WTC11 (cell line): ENCODE results near the gene NUP88. TPM values are rescaled to one million over a fixed set of nuclear protein-coding genes. Genes with fewer than 3 reads are reported as not detected.
A peak's percentile ranks its signal among the peaks of the same experiment; 100 is the strongest.

ENCODE experiments used
- ATAC-seq: fragments of 200-7000 bp; cut with Tn5 transposase; 2 replicates; pipeline ENCODE4 v1.10.0; 2021; ENCODE audit warnings: mild to moderate bottlenecking, moderate library complexity
- CTCF ChIA-PET: fragments of 300-600 bp; sonication (Branson Sonifier 250); formaldehyde crosslinking; loops from one replicate; lab custom pipeline; 2021; ENCODE audit warnings: antibody characterized with exemption; lab: Charles Lee
- POLR2A ChIA-PET: fragments of 350-600 bp; sonication (Branson Sonifier 250); formaldehyde crosslinking; loops from one replicate; lab custom pipeline; 2021; ENCODE audit warnings: antibody characterized with exemption; lab: Charles Lee
- DNase-seq: peaks from one replicate; pipeline ENCODE4 v3.0.0; 2021; ENCODE audit warnings: low spot score
- H3K27ac Mint-ChIP-seq: 2 replicates; pipeline ENCODE4 v1.8.0; 2021; ENCODE audit warnings: mixed read lengths
- H3K27me3 Mint-ChIP-seq: 2 replicates; pipeline ENCODE4 v1.8.0; 2021; ENCODE audit warnings: low read depth, mild to moderate bottlenecking, moderate library complexity, mixed read lengths
- H3K36me3 Mint-ChIP-seq: 2 replicates; pipeline ENCODE4 v1.8.0; 2021; ENCODE audit warnings: mixed read lengths
- H3K4me1 Mint-ChIP-seq: 2 replicates; pipeline ENCODE4 v1.8.0; 2022; ENCODE audit warnings: mixed read lengths
- H3K4me3 Mint-ChIP-seq: 2 replicates; pipeline ENCODE4 v1.8.0; 2021; ENCODE audit warnings: mild to moderate bottlenecking, moderate library complexity, mixed read lengths
- H3K9me3 Mint-ChIP-seq: 2 replicates; pipeline ENCODE4 v1.8.0; 2021; ENCODE audit warnings: mixed read lengths
- ESRRA ChIP-seq: sonication (generic); formaldehyde crosslinking; IDR thresholded peaks from 2 replicates; pipeline ENCODE4 v1.8.1; 2022; ENCODE audit warnings: mild to moderate bottlenecking, missing genetic modification reagents, borderline replicate concordance
- FOXK1 ChIP-seq: sonication (generic); formaldehyde crosslinking; IDR thresholded peaks from 2 replicates; pipeline ENCODE4 v1.8.0; 2022; ENCODE audit warnings: mild to moderate bottlenecking, moderate library complexity, missing genetic modification reagents
- GTF2I ChIP-seq: fragments of 250-450 bp; sonication (Bioruptor Pico); conservative IDR thresholded peaks from 2 replicates; pipeline ENCODE4 v1.4.0; 2021; ENCODE audit warnings: mild to moderate bottlenecking
- NR2C2 ChIP-seq: sonication (generic); formaldehyde crosslinking; IDR thresholded peaks from 2 replicates; pipeline ENCODE4 v1.8.0; 2022; ENCODE audit warnings: mild to moderate bottlenecking, missing genetic modification reagents
- SMAD4 ChIP-seq: sonication (generic); formaldehyde crosslinking; IDR thresholded peaks from 2 replicates; pipeline ENCODE4 v1.8.0; 2022; ENCODE audit warnings: mild to moderate bottlenecking, missing genetic modification reagents
- TCF7 ChIP-seq: sonication (generic); formaldehyde crosslinking; IDR thresholded peaks from 2 replicates; pipeline ENCODE4 v1.8.0; 2022; ENCODE audit warnings: mild to moderate bottlenecking, low read depth, missing genetic modification reagents, moderate library complexity
- ZNF317 ChIP-seq: sonication (generic); formaldehyde crosslinking; IDR thresholded peaks from 2 replicates; pipeline ENCODE4 v1.8.1; 2023; ENCODE audit warnings: low read depth, mild to moderate bottlenecking, moderate library complexity, missing genetic modification reagents, borderline replicate concordance
- ZNF396 ChIP-seq: fragments of 250-450 bp; sonication (Bioruptor Pico); IDR thresholded peaks from 2 replicates; pipeline ENCODE4 v1.8.0; 2021; ENCODE audit warnings: mild to moderate bottlenecking, moderate library complexity, borderline replicate concordance
- total RNA-seq: library from RNA; stranded (reverse); gene quantifications from 3 replicates; pipeline ENCODE4 v1.2.3, GENCODE V29; 2021
- TF ChIP-seq, protein P1 (sequence below): fragments of 200-600 bp; IDR thresholded peaks from 2 replicates; pipeline ENCODE4 v1.8.0; 2022; ENCODE audit warnings: antibody characterized with exemption
- TF ChIP-seq, protein P2 (sequence below): fragments of 250-450 bp; sonication (Bioruptor Pico); IDR thresholded peaks from 2 replicates; pipeline ENCODE4 v1.9.0; 2021; ENCODE audit warnings: moderate library complexity, mild to moderate bottlenecking, inconsistent platforms, borderline replicate concordance
- TF ChIP-seq, protein P3 (sequence below): sonication (generic); formaldehyde crosslinking; IDR thresholded peaks from 2 replicates; pipeline ENCODE4 v1.8.1; 2023; ENCODE audit warnings: mild to moderate bottlenecking, missing genetic modification reagents
- TF ChIP-seq, protein P4 (sequence below): sonication (generic); formaldehyde crosslinking; IDR thresholded peaks from 2 replicates; pipeline ENCODE4 v1.8.0; 2022; ENCODE audit warnings: missing genetic modification reagents
- TF ChIP-seq, protein P5 (sequence below): sonication (generic); formaldehyde crosslinking; IDR thresholded peaks from 2 replicates; pipeline ENCODE4 v1.8.1; 2023; ENCODE audit warnings: mild to moderate bottlenecking, missing genetic modification reagents, moderate library complexity

NUP88 gene
- total RNA-seq, 1 experiment from 2014 or later: 87.7 TPM

DNA sequence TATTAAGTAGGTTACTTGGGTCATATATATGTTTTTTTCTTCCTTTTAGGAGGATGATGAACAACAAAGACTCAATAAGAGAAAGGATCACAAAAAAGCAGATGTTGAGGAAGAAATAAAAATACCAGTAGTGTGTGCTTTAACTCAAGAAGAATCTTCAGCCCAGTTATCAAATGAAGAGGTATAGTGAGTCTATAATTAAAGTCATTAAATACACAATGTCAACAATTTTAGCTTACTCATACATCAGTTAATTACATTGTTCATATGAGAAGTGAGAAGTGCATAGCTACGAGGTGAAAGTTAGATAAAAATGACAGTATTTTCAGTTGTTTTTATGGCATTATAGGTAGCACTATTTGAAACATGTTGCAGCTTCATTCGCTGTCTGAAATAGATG lies 65.2 kb downstream of the NUP88 start (continued):
- TF ChIP-seq, protein P1, sequence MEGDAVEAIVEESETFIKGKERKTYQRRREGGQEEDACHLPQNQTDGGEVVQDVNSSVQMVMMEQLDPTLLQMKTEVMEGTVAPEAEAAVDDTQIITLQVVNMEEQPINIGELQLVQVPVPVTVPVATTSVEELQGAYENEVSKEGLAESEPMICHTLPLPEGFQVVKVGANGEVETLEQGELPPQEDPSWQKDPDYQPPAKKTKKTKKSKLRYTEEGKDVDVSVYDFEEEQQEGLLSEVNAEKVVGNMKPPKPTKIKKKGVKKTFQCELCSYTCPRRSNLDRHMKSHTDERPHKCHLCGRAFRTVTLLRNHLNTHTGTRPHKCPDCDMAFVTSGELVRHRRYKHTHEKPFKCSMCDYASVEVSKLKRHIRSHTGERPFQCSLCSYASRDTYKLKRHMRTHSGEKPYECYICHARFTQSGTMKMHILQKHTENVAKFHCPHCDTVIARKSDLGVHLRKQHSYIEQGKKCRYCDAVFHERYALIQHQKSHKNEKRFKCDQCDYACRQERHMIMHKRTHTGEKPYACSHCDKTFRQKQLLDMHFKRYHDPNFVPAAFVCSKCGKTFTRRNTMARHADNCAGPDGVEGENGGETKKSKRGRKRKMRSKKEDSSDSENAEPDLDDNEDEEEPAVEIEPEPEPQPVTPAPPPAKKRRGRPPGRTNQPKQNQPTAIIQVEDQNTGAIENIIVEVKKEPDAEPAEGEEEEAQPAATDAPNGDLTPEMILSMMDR: no peak
- TF ChIP-seq FOXK1 (no peak), SMAD4 (no peak), GTF2I (no peak), ZNF396 (CRISPR knock-in tag) (no peak), TCF7 (CRISPR knock-in tag) (no peak), NR2C2 (CRISPR knock-in tag) (no peak)
- TF ChIP-seq, protein P2, sequence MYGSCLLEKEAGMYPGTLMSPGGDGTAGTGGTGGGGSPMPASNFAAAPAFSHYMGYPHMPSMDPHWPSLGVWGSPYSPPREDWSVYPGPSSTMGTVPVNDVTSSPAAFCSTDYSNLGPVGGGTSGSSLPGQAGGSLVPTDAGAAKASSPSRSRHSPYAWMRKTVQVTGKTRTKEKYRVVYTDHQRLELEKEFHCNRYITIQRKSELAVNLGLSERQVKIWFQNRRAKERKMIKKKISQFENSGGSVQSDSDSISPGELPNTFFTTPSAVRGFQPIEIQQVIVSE (CRISPR knock-in tag): no peak
- TF ChIP-seq, protein P3, sequence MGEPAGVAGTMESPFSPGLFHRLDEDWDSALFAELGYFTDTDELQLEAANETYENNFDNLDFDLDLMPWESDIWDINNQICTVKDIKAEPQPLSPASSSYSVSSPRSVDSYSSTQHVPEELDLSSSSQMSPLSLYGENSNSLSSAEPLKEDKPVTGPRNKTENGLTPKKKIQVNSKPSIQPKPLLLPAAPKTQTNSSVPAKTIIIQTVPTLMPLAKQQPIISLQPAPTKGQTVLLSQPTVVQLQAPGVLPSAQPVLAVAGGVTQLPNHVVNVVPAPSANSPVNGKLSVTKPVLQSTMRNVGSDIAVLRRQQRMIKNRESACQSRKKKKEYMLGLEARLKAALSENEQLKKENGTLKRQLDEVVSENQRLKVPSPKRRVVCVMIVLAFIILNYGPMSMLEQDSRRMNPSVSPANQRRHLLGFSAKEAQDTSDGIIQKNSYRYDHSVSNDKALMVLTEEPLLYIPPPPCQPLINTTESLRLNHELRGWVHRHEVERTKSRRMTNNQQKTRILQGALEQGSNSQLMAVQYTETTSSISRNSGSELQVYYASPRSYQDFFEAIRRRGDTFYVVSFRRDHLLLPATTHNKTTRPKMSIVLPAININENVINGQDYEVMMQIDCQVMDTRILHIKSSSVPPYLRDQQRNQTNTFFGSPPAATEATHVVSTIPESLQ (CRISPR knock-in tag): no peak

DNA sequence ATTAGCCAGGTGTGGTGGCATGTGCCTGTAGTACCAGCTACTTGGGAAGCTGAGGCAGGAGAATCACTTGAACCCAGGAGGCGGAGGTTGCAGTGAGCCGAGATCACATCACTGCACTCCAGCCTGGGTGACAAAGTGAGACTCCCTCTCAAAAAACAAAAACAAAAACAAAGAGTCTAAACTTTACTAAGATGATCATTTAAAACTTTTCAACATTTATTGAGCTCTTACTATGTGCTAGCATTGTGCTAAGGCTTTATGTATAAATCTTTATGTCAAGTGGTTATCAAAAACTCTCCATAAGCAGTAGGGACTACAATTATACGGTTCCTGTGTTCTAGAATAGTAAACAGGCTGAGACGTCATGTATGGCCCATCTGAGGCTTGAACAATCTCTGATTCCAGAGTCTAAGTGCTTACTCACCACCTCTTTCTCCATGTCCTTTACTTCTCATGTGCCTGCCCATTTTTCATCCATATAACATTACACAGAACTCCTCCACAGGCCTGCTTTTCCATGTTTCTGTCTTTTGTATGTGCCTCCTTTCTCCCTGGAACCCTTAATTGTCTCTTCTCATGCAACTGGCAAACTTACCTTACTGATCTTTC lies 66.7 kb downstream of the NUP88 start:
- POLR2A ChIA-PET: no interaction called here
- H3K4me3 Mint-ChIP-seq: no peak overlapping the region
- no peak for ATAC-seq
- CTCF ChIA-PET: no interaction called here
- H3K27ac Mint-ChIP-seq: no peak overlapping the region
- H3K36me3 Mint-ChIP-seq: peaks cover 33% of the 10 kb centered on the region
- peaks cover 5% of the 10 kb centered on the region for H3K4me1 Mint-ChIP-seq
- no peaks in the 10 kb centered on the region for H3K27me3 Mint-ChIP-seq
- TF ChIP-seq, protein P4, sequence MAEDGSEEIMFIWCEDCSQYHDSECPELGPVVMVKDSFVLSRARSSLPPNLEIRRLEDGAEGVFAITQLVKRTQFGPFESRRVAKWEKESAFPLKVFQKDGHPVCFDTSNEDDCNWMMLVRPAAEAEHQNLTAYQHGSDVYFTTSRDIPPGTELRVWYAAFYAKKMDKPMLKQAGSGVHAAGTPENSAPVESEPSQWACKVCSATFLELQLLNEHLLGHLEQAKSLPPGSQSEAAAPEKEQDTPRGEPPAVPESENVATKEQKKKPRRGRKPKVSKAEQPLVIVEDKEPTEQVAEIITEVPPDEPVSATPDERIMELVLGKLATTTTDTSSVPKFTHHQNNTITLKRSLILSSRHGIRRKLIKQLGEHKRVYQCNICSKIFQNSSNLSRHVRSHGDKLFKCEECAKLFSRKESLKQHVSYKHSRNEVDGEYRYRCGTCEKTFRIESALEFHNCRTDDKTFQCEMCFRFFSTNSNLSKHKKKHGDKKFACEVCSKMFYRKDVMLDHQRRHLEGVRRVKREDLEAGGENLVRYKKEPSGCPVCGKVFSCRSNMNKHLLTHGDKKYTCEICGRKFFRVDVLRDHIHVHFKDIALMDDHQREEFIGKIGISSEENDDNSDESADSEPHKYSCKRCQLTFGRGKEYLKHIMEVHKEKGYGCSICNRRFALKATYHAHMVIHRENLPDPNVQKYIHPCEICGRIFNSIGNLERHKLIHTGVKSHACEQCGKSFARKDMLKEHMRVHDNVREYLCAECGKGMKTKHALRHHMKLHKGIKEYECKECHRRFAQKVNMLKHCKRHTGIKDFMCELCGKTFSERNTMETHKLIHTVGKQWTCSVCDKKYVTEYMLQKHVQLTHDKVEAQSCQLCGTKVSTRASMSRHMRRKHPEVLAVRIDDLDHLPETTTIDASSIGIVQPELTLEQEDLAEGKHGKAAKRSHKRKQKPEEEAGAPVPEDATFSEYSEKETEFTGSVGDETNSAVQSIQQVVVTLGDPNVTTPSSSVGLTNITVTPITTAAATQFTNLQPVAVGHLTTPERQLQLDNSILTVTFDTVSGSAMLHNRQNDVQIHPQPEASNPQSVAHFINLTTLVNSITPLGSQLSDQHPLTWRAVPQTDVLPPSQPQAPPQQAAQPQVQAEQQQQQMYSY (CRISPR knock-in tag): no peak
- no peak for TF ChIP-seq ESRRA
- TF ChIP-seq ZNF317 (CRISPR knock-in tag): no peak
- TF ChIP-seq, protein P5, sequence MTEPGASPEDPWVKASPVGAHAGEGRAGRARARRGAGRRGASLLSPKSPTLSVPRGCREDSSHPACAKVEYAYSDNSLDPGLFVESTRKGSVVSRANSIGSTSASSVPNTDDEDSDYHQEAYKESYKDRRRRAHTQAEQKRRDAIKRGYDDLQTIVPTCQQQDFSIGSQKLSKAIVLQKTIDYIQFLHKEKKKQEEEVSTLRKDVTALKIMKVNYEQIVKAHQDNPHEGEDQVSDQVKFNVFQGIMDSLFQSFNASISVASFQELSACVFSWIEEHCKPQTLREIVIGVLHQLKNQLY (CRISPR knock-in tag): no peak
- TF ChIP-seq, all 79 proteins: peak for 0
- no peak for DNase-seq
- H3K9me3 Mint-ChIP-seq: no peaks in the 10 kb centered on the region

DNA sequence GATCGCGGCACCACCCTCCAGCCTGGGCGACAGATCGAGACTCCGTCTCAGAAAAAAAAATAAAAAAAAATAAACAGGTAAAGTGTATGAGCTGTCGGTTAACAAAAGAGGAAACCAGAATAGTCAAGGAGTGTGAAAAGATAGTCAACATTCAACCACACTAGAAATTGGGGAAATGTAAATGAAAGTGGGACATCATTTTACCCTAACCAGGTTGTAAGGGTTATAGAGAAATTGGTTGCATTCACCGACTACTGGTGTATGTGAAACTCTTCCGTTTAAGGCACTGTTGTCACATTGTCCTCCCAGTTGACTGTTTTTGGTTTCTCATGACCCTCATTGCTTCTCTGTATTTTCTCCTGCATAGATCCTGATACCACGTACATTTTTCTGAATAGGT lies 74.5 kb downstream of the NUP88 start:
- TF ChIP-seq, protein P5 (CRISPR knock-in tag): no peak
- ATAC-seq (no peak), DNase-seq (no peak)
- Mint-ChIP-seq H3K27me3 (no peaks in the 10 kb centered on the region), H3K4me3 (no peak overlapping the region), H3K36me3 (peaks cover 7% of the 10 kb centered on the region), H3K4me1 (no peaks in the 10 kb centered on the region), H3K27ac (peak overlapping the region; percentile 13; the same call in 1 of the 2 replicates), H3K9me3 (no peaks in the 10 kb centered on the region)
- ChIA-PET CTCF (interaction anchor here (0.6 to 1.0 kb wide), 6 partner anchors 9 to 1437 kb away, joined by 3 to 6 read pairs (median 3); no protein-coding TSS in a partner anchor), POLR2A (interaction anchor here (0.6 kb wide), 1 partner anchor 120 kb away, joined by 4 read pairs; no protein-coding TSS in a partner anchor)

Other genes with a start within 250 kb of the NUP88 start
- 9.5 to 11.6 TPM (median 10.1 TPM) in 3 replicates for gene ZNF594, start 227.8 kb downstream of the NUP88 start, total RNA-seq
- not detected in 3 replicates for gene SCIMP, start 184.8 kb downstream of the NUP88 start, total RNA-seq
- 37.7 to 42.0 TPM (median 40.9 TPM) in 3 replicates for gene RABEP1, start 137.4 kb downstream of the NUP88 start, total RNA-seq
- 67.8 to 69.9 TPM (median 68.4 TPM) in 3 replicates for gene RPAIN, start 520 bp upstream of the NUP88 start, total RNA-seq
- gene C1QBP, start 19.5 kb upstream of the NUP88 start, total RNA-seq: 377 to 429 TPM (median 382 TPM) in 3 replicates
- gene DHX33, start 49.3 kb upstream of the NUP88 start, total RNA-seq: 46.1 to 56.3 TPM (median 47.9 TPM) in 3 replicates
- 39.1 to 47.1 TPM (median 39.4 TPM) in 3 replicates for gene DERL2, start 66.5 kb upstream of the NUP88 start, total RNA-seq
- 22.6 to 25.5 TPM (median 24.8 TPM) in 3 replicates for gene MIS12, start 66.9 kb upstream of the NUP88 start, total RNA-seq
- gene NLRP1, start 164.8 kb upstream of the NUP88 start, total RNA-seq: 16.6 to 17.9 TPM (median 17.6 TPM) in 3 replicates